HuH-7.5 (cell line): ENCODE data around the gene RHOT2.

Experiments used
- DNase-seq: peaks from one replicate; pipeline ENCODE4 v3.0.0; 2011; ENCODE audit warnings: low spot score

RHOT2 gene

GRCh38 chr16:715477-716199 lies 47.7 kb downstream of the RHOT2 start:
- no peak for DNase-seq

GRCh38 chr16:716200-716568 lies 48.3 kb downstream of the RHOT2 start:
- no peak for DNase-seq

- no peak for DNase-seq
These were observed 48.9 kb downstream of the RHOT2 start for GRCh38 chr16:716768-717325.

GRCh38 chr16:717450-718245 lies 49.7 kb downstream of the RHOT2 start:
- no peak for DNase-seq

GRCh38 chr16:718389-718788 lies 50.5 kb downstream of the RHOT2 start:
- no peak for DNase-seq

- no peak for DNase-seq
These were observed 51.0 kb downstream of the RHOT2 start for GRCh38 chr16:718922-719321.

GRCh38 chr16:719815-720446 lies 52.0 kb downstream of the RHOT2 start:
- peak; percentile 78 for DNase-seq

- peak; percentile 77 for DNase-seq
These were observed 52.6 kb downstream of the RHOT2 start for GRCh38 chr16:720447-720989.

- peak; percentile 97 for DNase-seq
These were observed 53.2 kb downstream of the RHOT2 start, which contains the start of gene ANTKMT for GRCh38 chr16:720990-721764. Gene ANTKMT, plus strand, starts transcription at chr16:721146. Its CDS starts 129 bp downstream, at chr16:721275.

- no peak for DNase-seq
These were observed 54.0 kb downstream of the RHOT2 start for GRCh38 chr16:721765-722540.

- DNase-seq: no peak
These were observed 55.1 kb downstream of the RHOT2 start for GRCh38 chr16:722835-723633.

GRCh38 chr16:723695-724094 lies 55.8 kb downstream of the RHOT2 start:
- DNase-seq: no peak
